Heart left ventricle (tissue), 13 donors: ENCODE data around the gene RAB3GAP1.

ENCODE experiments used
- CTCF ChIP-seq, 12 donors: fragments of 200-600 bp; sonication (generic) in 4 of 12; IDR thresholded peaks; one replicate each; pipeline versions ENCODE4 v1.5.0 to v1.8.0; 2018 to 2022; ENCODE audit warnings: antibody characterized with exemption in 12 of 12, mild to moderate bottlenecking in 5 of 12
- POLR2A ChIP-seq, 2 donors: fragments of 450-650 bp; IDR thresholded peaks; one replicate each; pipeline ENCODE4 v1.6.1; 2017; ENCODE audit warnings: antibody characterized with exemption in 2 of 2, mild to moderate bottlenecking in 2 of 2, moderate library complexity in 2 of 2
- donor health status: ischemic (EF 13 %, LVEDD 7.1; RV severe dilation, severe dysfunction).
- donor health status: DM: no; HTN: yes; CAD: no.
- donor health status: DM: no; HTN: no; CAD: no.
- donor health status: ischemic (EF 25% LVEDD 6.9; RV normal size, moderate dysfunction).
- donor health status: ischemic (EF 25% LVEDD 5.7; RV mildly dilated, moderate dysfunction).
- donor health status: ischemic (EF 35%, LVEDD 5.7; RV mildly dilated, moderate dysfunction).
- donor health status: nonischemic (EF 11% LVEDD 7.7; RV severe dilation, severe dysfunction).
- donor health status: DM: yes; HTN: yes; CAD: no.
- donor health status: PGD.
- donor health status: ischemic (EF 29% LVEDD 5.4; RV normal size, mild dysfunction).
- donor health status: nonischemic (EF 23%, LVEDD 6.1; RV moderate dilation, normal function).

- TF ChIP-seq CTCF (IDR thresholded peaks at IDR 0.05) (no peak), POLR2A (IDR thresholded peaks at IDR 0.05) (no peak)
Observed at GRCh38 chr2:135099802-135100483, 47.9 kb downstream of the RAB3GAP1 start.
